H9 (cell line): ENCODE results near the gene PLEKHO2. TPM values are rescaled to one million over a fixed set of nuclear protein-coding genes. Genes with fewer than 3 reads are reported as not detected.

Source experiments
- DNase-seq: peaks from one replicate; pipeline ENCODE4 v3.0.0-alpha.2; 2017
- H2AFZ ChIP-seq: one replicate; pipeline ENCODE4 v1.6.1; 2013; ENCODE audit warnings: mild to moderate bottlenecking, low read length, control low read depth, moderate library complexity
- H2AK5ac ChIP-seq: 2 replicates; pipeline ENCODE4 v1.6.1; 2013; ENCODE audit warnings: low read length, control low read depth, mixed read lengths; ENCODE audit not compliant: insufficient read length
- H2BK120ac ChIP-seq: one replicate; pipeline ENCODE4 v1.6.1; 2013; ENCODE audit warnings: low read depth, mild to moderate bottlenecking, low read length, control low read depth, inconsistent platforms; ENCODE audit not compliant: poor library complexity, severe bottlenecking
- H2BK12ac ChIP-seq: 2 replicates; pipeline ENCODE4 v1.6.1; 2013; ENCODE audit warnings: low read length, control low read depth, mixed read lengths, low read depth; ENCODE audit not compliant: insufficient read length
- H2BK15ac ChIP-seq: 2 replicates; pipeline ENCODE4 v1.6.1; 2013; ENCODE audit warnings: low read depth, low read length, control low read depth
- H2BK20ac ChIP-seq: one replicate; pipeline ENCODE4 v1.6.1; 2013; ENCODE audit warnings: low read depth, mild to moderate bottlenecking, low read length, control low read depth, inconsistent platforms; ENCODE audit not compliant: poor library complexity, severe bottlenecking
- H2BK5ac ChIP-seq: 2 replicates; pipeline ENCODE4 v1.6.1; 2013; ENCODE audit warnings: low read length, control low read depth, mixed read lengths; ENCODE audit not compliant: insufficient read length
- H3K14ac ChIP-seq: 2 replicates; pipeline ENCODE4 v1.6.1; 2013; ENCODE audit warnings: low read length, control low read depth; ENCODE audit not compliant: insufficient read depth
- H3K18ac ChIP-seq: 2 replicates; pipeline ENCODE4 v1.6.1; 2013; ENCODE audit warnings: low read depth, mild to moderate bottlenecking, mixed read lengths, low read length, control low read depth; ENCODE audit not compliant: insufficient read length
- H3K23ac ChIP-seq: 2 replicates; pipeline ENCODE4 v1.6.1; 2013; ENCODE audit warnings: low read length, control low read depth, mixed read lengths, low read depth; ENCODE audit not compliant: insufficient read length
- H3K23me2 ChIP-seq: 2 replicates; pipeline ENCODE4 v1.6.1; 2013; ENCODE audit warnings: low read depth, mild to moderate bottlenecking, mixed read lengths, low read length, control low read depth; ENCODE audit not compliant: insufficient read length, poor library complexity, severe bottlenecking
- H3K27ac ChIP-seq: 2 replicates; pipeline ENCODE4 v1.5.1; 2013; ENCODE audit warnings: low read length, control low read depth, mixed read lengths, low read depth; ENCODE audit not compliant: insufficient read length
- H3K27me3 ChIP-seq: 2 replicates; pipeline ENCODE4 v1.6.1; 2013; ENCODE audit warnings: low read length, control low read depth, inconsistent platforms; ENCODE audit not compliant: insufficient read depth
- H3K4ac ChIP-seq: 2 replicates; pipeline ENCODE4 v1.6.1; 2013; ENCODE audit warnings: low read depth, mild to moderate bottlenecking, control low read depth, inconsistent platforms, low read length, moderate library complexity
- H3K4me1 ChIP-seq: 2 replicates; pipeline ENCODE4 v1.6.1; 2013; ENCODE audit warnings: low read length, control low read depth, inconsistent platforms; ENCODE audit not compliant: insufficient read depth
- H3K4me2 ChIP-seq: 2 replicates; pipeline ENCODE4 v1.6.1; 2013; ENCODE audit warnings: low read length, control low read depth, mixed read lengths; ENCODE audit not compliant: insufficient read length, insufficient read depth
- H3K56ac ChIP-seq: 2 replicates; pipeline ENCODE4 v1.6.1; 2013; ENCODE audit warnings: low read depth, mild to moderate bottlenecking, mixed read lengths, low read length, control low read depth; ENCODE audit not compliant: insufficient read length
- H3K79me1 ChIP-seq: 2 replicates; pipeline ENCODE4 v1.6.1; 2013; ENCODE audit warnings: low read depth, mild to moderate bottlenecking, moderate library complexity, low read length, control low read depth, inconsistent platforms; ENCODE audit not compliant: insufficient read depth, poor library complexity, severe bottlenecking
- H3K79me2 ChIP-seq: 2 replicates; pipeline ENCODE4 v1.6.1; 2013; ENCODE audit warnings: low read length, control low read depth, inconsistent platforms; ENCODE audit not compliant: insufficient read depth
- H3K9ac ChIP-seq: 2 replicates; pipeline ENCODE4 v1.6.1; 2013; ENCODE audit warnings: low read length, control low read depth, mixed read lengths; ENCODE audit not compliant: insufficient read length; ENCODE audit errors: extremely low read depth
- H3K9me3 ChIP-seq: one replicate; pipeline ENCODE4 v1.6.1; 2013; ENCODE audit warnings: low read depth, low read length, inconsistent platforms; ENCODE audit not compliant: control insufficient read depth
- H3T11ph ChIP-seq: one replicate; pipeline ENCODE4 v1.6.1; 2013; ENCODE audit warnings: mild to moderate bottlenecking, low read length, control low read depth, inconsistent platforms
- H4K20me1 ChIP-seq: one replicate; pipeline ENCODE4 v1.6.1; 2013; ENCODE audit not compliant: control insufficient read depth, insufficient read length, insufficient read depth
- H4K5ac ChIP-seq: 2 replicates; pipeline ENCODE4 v1.6.1; 2013; ENCODE audit warnings: low read depth, mild to moderate bottlenecking, mixed read lengths, low read length, control low read depth; ENCODE audit not compliant: insufficient read length
- H4K8ac ChIP-seq: replicated peaks from 2 replicates; pipeline ENCODE4 v1.6.1; 2013; ENCODE audit warnings: low read length, control low read depth, mixed read lengths, low read depth; ENCODE audit not compliant: insufficient read length
- H4K91ac ChIP-seq: 2 replicates; pipeline ENCODE4 v1.6.1; 2013; ENCODE audit warnings: low read depth, mild to moderate bottlenecking, moderate library complexity, mixed read lengths, low read length, control low read depth; ENCODE audit not compliant: insufficient read length
- H3K27ac Mint-ChIP-seq, 3 experiments: 2 replicates in 2 of 3; 3 replicates in 1 of 3; pipeline ENCODE4 v1.8.0; 2020 to 2021; ENCODE audit warnings: mixed read lengths in 3 of 3, mild to moderate bottlenecking in 1 of 3, moderate library complexity in 1 of 3
- H3K27me3 Mint-ChIP-seq: 2 replicates; pipeline ENCODE4 v1.8.0; 2021; ENCODE audit warnings: low read depth, mild to moderate bottlenecking, moderate library complexity, mixed read lengths
- H3K36me3 Mint-ChIP-seq, 3 experiments: 2 replicates in 2 of 3; 3 replicates in 1 of 3; pipeline ENCODE4 v1.8.0; 2020 to 2021; ENCODE audit warnings: low read depth in 3 of 3, mixed read lengths in 3 of 3; ENCODE audit not compliant: insufficient read depth in 1 of 3
- H3K4me1 Mint-ChIP-seq, 2 experiments: 2 replicates each; pipeline ENCODE4 v1.8.0; 2020; ENCODE audit warnings: mixed read lengths in 2 of 2
- H3K4me3 Mint-ChIP-seq, 2 experiments: 2 replicates in 1 of 2; 3 replicates in 1 of 2; pipeline ENCODE4 v1.8.0; 2020 to 2021; ENCODE audit warnings: mild to moderate bottlenecking in 2 of 2, mixed read lengths in 2 of 2, moderate library complexity in 1 of 2
- H3K9me3 Mint-ChIP-seq, 2 experiments: 2 replicates in 1 of 2; 3 replicates in 1 of 2; pipeline ENCODE4 v1.8.0; 2020; ENCODE audit warnings: mild to moderate bottlenecking in 2 of 2, mixed read lengths in 2 of 2, moderate library complexity in 1 of 2
- WGBS: extraction: QIAGEN DNeasy Blood & Tissue Kit; methylation state at CpG from one replicate; pipeline ENCODE4 v1.1.7; 2013; ENCODE audit warnings: missing lambda C conversion rate, low lambda C conversion rate, mixed read lengths; ENCODE audit not compliant: insufficient read length; ENCODE audit errors: extremely low coverage; 5-methylcytosine and 5-hydroxymethylcytosine counted together
- total RNA-seq: library from RNA; stranded (reverse); gene quantifications from 2 replicates; pipeline ENCODE4 v1.2.1, GENCODE V29; 2021
- TF ChIP-seq, protein P1 (sequence below): fragments of 200-600 bp; sonication (generic); conservative IDR thresholded peaks from 3 replicates; pipeline ENCODE4 v1.8.0; 2021; ENCODE audit warnings: antibody characterized with exemption, mild to moderate bottlenecking

The PLEKHO2 gene
- total RNA-seq, 1 experiment from 2014 or later, result 18.1 TPM

DNA sequence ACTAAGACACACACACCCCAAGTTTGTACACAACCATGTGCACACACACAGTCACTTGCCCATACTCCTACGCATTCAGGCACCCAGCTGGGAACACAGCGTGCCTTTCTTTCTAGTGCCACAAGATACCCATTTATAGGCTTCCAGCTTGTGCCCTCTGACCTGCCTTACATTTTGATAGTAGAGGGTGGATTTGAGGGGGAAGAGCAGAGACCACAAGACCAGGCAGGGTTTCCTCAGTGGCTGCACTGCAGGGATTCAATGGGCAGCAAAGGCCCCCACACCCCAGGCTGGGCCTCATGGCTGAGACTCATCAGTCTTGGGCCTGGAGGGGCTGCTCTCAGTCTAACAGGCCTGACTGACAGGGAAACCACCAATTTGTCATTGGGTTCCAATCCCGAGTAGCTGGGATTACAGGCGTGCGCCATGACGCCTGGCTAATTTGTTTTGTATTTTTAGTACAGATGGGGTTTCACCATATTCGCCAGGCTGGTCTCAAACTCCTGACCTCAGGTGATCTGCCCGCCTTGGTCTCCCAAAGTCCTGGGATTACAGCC, 51.2 kb downstream of the PLEKHO2 start:
- Histone ChIP-seq H4K5ac (no peak overlapping the region), H3T11ph (no peak overlapping the region), H2BK120ac (no peak overlapping the region), H2AK5ac (no peak overlapping the region), H4K91ac (no peak overlapping the region), H3K9me3 (no peaks in the 10 kb centered on the region), H3K79me2 (no peaks in the 10 kb centered on the region), H3K27me3 (no peaks in the 10 kb centered on the region), H3K4me2 (no peak overlapping the region), H3K79me1 (no peaks in the 10 kb centered on the region), H3K4ac (no peak overlapping the region), H3K9ac (no peak overlapping the region), H2BK20ac (no peak overlapping the region), H3K4me1 (peaks cover 6% of the 10 kb centered on the region; the same call in 1 of the 2 replicates), H2BK12ac (no peak overlapping the region), H3K23ac (no peak overlapping the region), H2BK15ac (no peak overlapping the region), H4K8ac (no peak overlapping the region), H3K23me2 (peaks cover 8% of the 10 kb centered on the region), H4K20me1 (no peaks in the 10 kb centered on the region), H2BK5ac (no peak overlapping the region), H3K18ac (no peak overlapping the region), H3K27ac (no peak overlapping the region), H3K56ac (no peak overlapping the region), H3K14ac (no peak overlapping the region), H2AFZ (no peak overlapping the region)
- H3K27me3 Mint-ChIP-seq, result peaks cover 5% of the 10 kb centered on the region; the same call in 1 of the 2 replicates
- DNase-seq, result peak; percentile 21
- peak overlapping the region in 1 of 2 experiments; percentile 44; a peak in 2 of 5 replicates for H3K4me3 Mint-ChIP-seq
- no peak overlapping the region for H3K27ac Mint-ChIP-seq
- H3K4me1 Mint-ChIP-seq, result peaks cover 33 to 59% of the 10 kb centered on the region in 2 experiments
- no peaks in the 10 kb centered on the region for H3K36me3 Mint-ChIP-seq
- TF ChIP-seq, protein P1, sequence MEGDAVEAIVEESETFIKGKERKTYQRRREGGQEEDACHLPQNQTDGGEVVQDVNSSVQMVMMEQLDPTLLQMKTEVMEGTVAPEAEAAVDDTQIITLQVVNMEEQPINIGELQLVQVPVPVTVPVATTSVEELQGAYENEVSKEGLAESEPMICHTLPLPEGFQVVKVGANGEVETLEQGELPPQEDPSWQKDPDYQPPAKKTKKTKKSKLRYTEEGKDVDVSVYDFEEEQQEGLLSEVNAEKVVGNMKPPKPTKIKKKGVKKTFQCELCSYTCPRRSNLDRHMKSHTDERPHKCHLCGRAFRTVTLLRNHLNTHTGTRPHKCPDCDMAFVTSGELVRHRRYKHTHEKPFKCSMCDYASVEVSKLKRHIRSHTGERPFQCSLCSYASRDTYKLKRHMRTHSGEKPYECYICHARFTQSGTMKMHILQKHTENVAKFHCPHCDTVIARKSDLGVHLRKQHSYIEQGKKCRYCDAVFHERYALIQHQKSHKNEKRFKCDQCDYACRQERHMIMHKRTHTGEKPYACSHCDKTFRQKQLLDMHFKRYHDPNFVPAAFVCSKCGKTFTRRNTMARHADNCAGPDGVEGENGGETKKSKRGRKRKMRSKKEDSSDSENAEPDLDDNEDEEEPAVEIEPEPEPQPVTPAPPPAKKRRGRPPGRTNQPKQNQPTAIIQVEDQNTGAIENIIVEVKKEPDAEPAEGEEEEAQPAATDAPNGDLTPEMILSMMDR, result no peak
- WGBS, result no CpG with 5 or more reads among the region's 8 CpGs
- H3K9me3 Mint-ChIP-seq, result no peaks in the 10 kb centered on the region
